ENCODE data around the gene ELL2. TPM values are rescaled to one million over a fixed set of nuclear protein-coding genes. Genes with fewer than 3 reads are reported as not detected.
A peak's percentile ranks its signal among the peaks of the same experiment; 100 is the strongest.

ELL2 gene
- total RNA-seq, 1 donor from 2014 or later, result 118 TPM

- Histone ChIP-seq H3K9me3 (ENCODE audit: insufficient read depth, low read depth, low read length) (no peaks in the 10 kb centered on the region), H3K9ac (ENCODE audit: low read length) (no peak overlapping the region), H3K36me3 (ENCODE audit: insufficient read depth, low read length) (no peaks in the 10 kb centered on the region), H3K4me1 (ENCODE audit: insufficient read depth, low read length) (peaks cover 2% of the 10 kb centered on the region), H4K20me1 (ENCODE audit: insufficient read depth, low read length) (no peaks in the 10 kb centered on the region), H3K79me2 (ENCODE audit: insufficient read depth, low read length) (no peaks in the 10 kb centered on the region), H3K4me2 (ENCODE audit: low read length) (no peak overlapping the region), H3K27ac (ENCODE audit: low read depth, low read length) (no peak overlapping the region), H3K4me3 (ENCODE audit: insufficient read depth, low read depth, low read length) (no peak overlapping the region), H3K27me3 (ENCODE audit: insufficient read depth, low read length) (no peaks in the 10 kb centered on the region), H2AFZ (ENCODE audit: low read depth, low read length) (no peak overlapping the region)
- TF ChIP-seq, protein P1, sequence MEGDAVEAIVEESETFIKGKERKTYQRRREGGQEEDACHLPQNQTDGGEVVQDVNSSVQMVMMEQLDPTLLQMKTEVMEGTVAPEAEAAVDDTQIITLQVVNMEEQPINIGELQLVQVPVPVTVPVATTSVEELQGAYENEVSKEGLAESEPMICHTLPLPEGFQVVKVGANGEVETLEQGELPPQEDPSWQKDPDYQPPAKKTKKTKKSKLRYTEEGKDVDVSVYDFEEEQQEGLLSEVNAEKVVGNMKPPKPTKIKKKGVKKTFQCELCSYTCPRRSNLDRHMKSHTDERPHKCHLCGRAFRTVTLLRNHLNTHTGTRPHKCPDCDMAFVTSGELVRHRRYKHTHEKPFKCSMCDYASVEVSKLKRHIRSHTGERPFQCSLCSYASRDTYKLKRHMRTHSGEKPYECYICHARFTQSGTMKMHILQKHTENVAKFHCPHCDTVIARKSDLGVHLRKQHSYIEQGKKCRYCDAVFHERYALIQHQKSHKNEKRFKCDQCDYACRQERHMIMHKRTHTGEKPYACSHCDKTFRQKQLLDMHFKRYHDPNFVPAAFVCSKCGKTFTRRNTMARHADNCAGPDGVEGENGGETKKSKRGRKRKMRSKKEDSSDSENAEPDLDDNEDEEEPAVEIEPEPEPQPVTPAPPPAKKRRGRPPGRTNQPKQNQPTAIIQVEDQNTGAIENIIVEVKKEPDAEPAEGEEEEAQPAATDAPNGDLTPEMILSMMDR (IDR thresholded peaks at IDR 0.05; ENCODE audit: insufficient read depth, low read depth, low read length), result no peak
- no peak for TF ChIP-seq EZH2 (IDR thresholded peaks at IDR 0.05; ENCODE audit: insufficient read depth, low read length)
- no peaks in the 10 kb centered on the region for H3K36me3 Mint-ChIP-seq (ENCODE audit: low read depth, unreplicated experiment)
- no peaks in the 10 kb centered on the region for H3K27me3 Mint-ChIP-seq (ENCODE audit: low read depth, unreplicated experiment)
- H3K27ac Mint-ChIP-seq (ENCODE audit: unreplicated experiment), result no peak overlapping the region
- H3K9me3 Mint-ChIP-seq (ENCODE audit: unreplicated experiment), result no peaks in the 10 kb centered on the region
- FAIRE-seq, result no peak
- H3K4me3 Mint-ChIP-seq (ENCODE audit: unreplicated experiment), result no peak overlapping the region
- peaks cover 23% of the 10 kb centered on the region for H3K4me1 Mint-ChIP-seq (ENCODE audit: low read depth, unreplicated experiment)
- DNase-seq (ENCODE audit: low read depth), result no peak
These were observed 27.2 kb upstream of the ELL2 start for GRCh38 chr5:95988877-95989276.

GRCh38 chr5:95988094-95988493 is 26.4 kb upstream of the ELL2 start:
- peaks cover 2% of the 10 kb centered on the region for H3K4me1 ChIP-seq (ENCODE audit: insufficient read depth, low read length)
- no peak overlapping the region for H3K9ac ChIP-seq (ENCODE audit: low read length)
- no peaks in the 10 kb centered on the region for H3K9me3 ChIP-seq (ENCODE audit: insufficient read depth, low read depth, low read length)
- Mint-ChIP-seq H3K4me3 (ENCODE audit: unreplicated experiment) (no peak overlapping the region), H3K36me3 (ENCODE audit: low read depth, unreplicated experiment) (no peaks in the 10 kb centered on the region), H3K27ac (ENCODE audit: unreplicated experiment) (no peak overlapping the region), H3K9me3 (ENCODE audit: unreplicated experiment) (no peaks in the 10 kb centered on the region), H3K27me3 (ENCODE audit: low read depth, unreplicated experiment) (no peaks in the 10 kb centered on the region), H3K4me1 (ENCODE audit: low read depth, unreplicated experiment) (peaks cover 30% of the 10 kb centered on the region)
- no peaks in the 10 kb centered on the region for H3K27me3 ChIP-seq (ENCODE audit: insufficient read depth, low read length)
- H3K36me3 ChIP-seq (ENCODE audit: insufficient read depth, low read length), result no peaks in the 10 kb centered on the region
- H2AFZ ChIP-seq (ENCODE audit: low read depth, low read length), result no peak overlapping the region
- H3K4me2 ChIP-seq (ENCODE audit: low read length), result no peak overlapping the region
- H3K79me2 ChIP-seq (ENCODE audit: insufficient read depth, low read length), result no peaks in the 10 kb centered on the region
- no peak for DNase-seq (ENCODE audit: low read depth)
- no peaks in the 10 kb centered on the region for H4K20me1 ChIP-seq (ENCODE audit: insufficient read depth, low read length)
- H3K27ac ChIP-seq (ENCODE audit: low read depth, low read length), result no peak overlapping the region
- H3K4me3 ChIP-seq (ENCODE audit: insufficient read depth, low read depth, low read length), result no peak overlapping the region
- TF ChIP-seq, protein P1 (IDR thresholded peaks at IDR 0.05; ENCODE audit: insufficient read depth, low read depth, low read length), result no peak
- no peak for TF ChIP-seq EZH2 (IDR thresholded peaks at IDR 0.05; ENCODE audit: insufficient read depth, low read length)
- no peak for FAIRE-seq

DNA sequence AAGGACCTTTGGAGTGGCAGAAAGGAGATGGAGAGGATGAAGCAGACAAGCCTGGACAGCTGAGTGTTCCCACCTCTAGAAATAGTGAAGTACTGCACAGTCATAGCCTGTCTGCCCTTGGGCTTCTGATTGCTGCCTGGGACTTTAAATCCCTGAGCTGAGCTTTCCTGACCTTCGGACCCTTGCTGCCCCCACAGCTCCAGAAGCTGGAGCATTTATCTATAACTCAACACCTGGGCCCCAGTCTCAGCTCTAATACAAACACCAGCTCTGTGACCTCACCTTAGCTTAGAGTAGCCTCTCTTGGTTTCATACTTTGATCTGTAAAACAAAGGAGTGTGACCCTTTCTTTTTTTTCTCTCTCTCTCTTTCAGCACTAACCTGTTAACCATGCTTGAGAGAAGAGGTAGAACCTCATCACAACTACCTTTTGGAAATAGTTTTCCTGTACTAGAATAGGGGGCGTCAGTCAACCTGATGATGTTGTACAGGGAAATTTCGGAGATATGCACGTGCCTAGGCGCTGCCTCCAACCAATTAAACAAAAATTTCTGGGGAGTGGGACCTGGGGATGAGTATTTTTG is 25.4 kb upstream of the ELL2 start:
- no peak overlapping the region for H3K4me2 ChIP-seq (ENCODE audit: low read length)
- H3K4me3 ChIP-seq (ENCODE audit: insufficient read depth, low read depth, low read length), result no peak overlapping the region
- H3K27ac Mint-ChIP-seq (ENCODE audit: unreplicated experiment), result peak overlapping the region; percentile 47
- no peak overlapping the region for H3K9ac ChIP-seq (ENCODE audit: low read length)
- H3K36me3 ChIP-seq (ENCODE audit: insufficient read depth, low read length), result no peaks in the 10 kb centered on the region
- DNase-seq (ENCODE audit: low read depth) (no peak), FAIRE-seq (no peak)
- H3K36me3 Mint-ChIP-seq (ENCODE audit: low read depth, unreplicated experiment), result no peaks in the 10 kb centered on the region
- H3K27me3 ChIP-seq (ENCODE audit: insufficient read depth, low read length), result no peaks in the 10 kb centered on the region
- H4K20me1 ChIP-seq (ENCODE audit: insufficient read depth, low read length), result no peaks in the 10 kb centered on the region
- no peaks in the 10 kb centered on the region for H3K9me3 Mint-ChIP-seq (ENCODE audit: unreplicated experiment)
- H3K79me2 ChIP-seq (ENCODE audit: insufficient read depth, low read length), result no peaks in the 10 kb centered on the region
- no peak for TF ChIP-seq EZH2 (IDR thresholded peaks at IDR 0.05; ENCODE audit: insufficient read depth, low read length)
- TF ChIP-seq, protein P1 (IDR thresholded peaks at IDR 0.05; ENCODE audit: insufficient read depth, low read depth, low read length), result no peak
- no peak overlapping the region for H3K27ac ChIP-seq (ENCODE audit: low read depth, low read length)
- H2AFZ ChIP-seq (ENCODE audit: low read depth, low read length), result no peak overlapping the region
- H3K27me3 Mint-ChIP-seq (ENCODE audit: low read depth, unreplicated experiment), result no peaks in the 10 kb centered on the region
- H3K4me1 ChIP-seq (ENCODE audit: insufficient read depth, low read length), result peaks cover 2% of the 10 kb centered on the region
- no peaks in the 10 kb centered on the region for H3K9me3 ChIP-seq (ENCODE audit: insufficient read depth, low read depth, low read length)
- H3K4me1 Mint-ChIP-seq (ENCODE audit: low read depth, unreplicated experiment), result peaks cover 30% of the 10 kb centered on the region
- H3K4me3 Mint-ChIP-seq (ENCODE audit: unreplicated experiment), result no peak overlapping the region

All from astrocyte (in vitro differentiated cells and primary cell).